GM23338 (cell line): ENCODE results near the gene LSM2. TPM values are rescaled to one million over a fixed set of nuclear protein-coding genes. Genes with fewer than 3 reads are reported as not detected.

ENCODE experiments used
- ATAC-seq: fragments of 200-7000 bp; cut with Tn5 transposase; 3 replicates; pipeline ENCODE4 v1.9.1; 2020
- DNase-seq: peaks from one replicate; pipeline ENCODE4 v3.0.0-alpha.2; 2015; ENCODE audit warnings: low spot score
- H2AFZ ChIP-seq: fragments of 200-600 bp; sonication (generic); 2 replicates; pipeline ENCODE4 v1.8.0; 2016; ENCODE audit warnings: antibody characterized with exemption, mild to moderate bottlenecking, moderate library complexity
- H3F3A ChIP-seq: fragments of 200-600 bp; sonication (generic); replicated peaks from 2 replicates; pipeline ENCODE4 v1.8.0; 2017; ENCODE audit warnings: antibody characterized with exemption, mixed run types, low read depth
- H3K27ac ChIP-seq: fragments of 200-600 bp; sonication (generic); 2 replicates; pipeline ENCODE4 v1.6.1; 2016; ENCODE audit warnings: low read depth
- H3K27me3 ChIP-seq: fragments of 200-600 bp; sonication (generic); 2 replicates; pipeline ENCODE4 v1.8.0; 2016; ENCODE audit warnings: mild to moderate bottlenecking, mixed run types, moderate library complexity; ENCODE audit not compliant: insufficient read depth
- H3K36me3 ChIP-seq: fragments of 200-600 bp; sonication (generic); 2 replicates; pipeline ENCODE4 v1.8.0; 2016; ENCODE audit warnings: mild to moderate bottlenecking; ENCODE audit not compliant: insufficient read depth
- H3K4me1 ChIP-seq: fragments of 200-600 bp; sonication (generic); 2 replicates; pipeline ENCODE4 v1.8.0; 2016; ENCODE audit warnings: mild to moderate bottlenecking, moderate library complexity; ENCODE audit not compliant: insufficient read depth
- H3K4me2 ChIP-seq: fragments of 200-600 bp; sonication (generic); 2 replicates; pipeline ENCODE4 v1.7.1; 2017; ENCODE audit warnings: mixed run types
- H3K4me3 ChIP-seq: fragments of 200-600 bp; sonication (generic); 2 replicates; pipeline ENCODE4 v1.6.1; 2016; ENCODE audit warnings: mixed run types
- H3K79me2 ChIP-seq: fragments of 200-600 bp; sonication (generic); replicated peaks from 2 replicates; pipeline ENCODE4 v1.8.0; 2017; ENCODE audit warnings: mild to moderate bottlenecking; ENCODE audit not compliant: insufficient read depth
- H3K9me2 ChIP-seq: fragments of 200-600 bp; sonication (generic); 2 replicates; pipeline ENCODE4 v1.8.0; 2017; ENCODE audit not compliant: insufficient read depth
- H4K20me1 ChIP-seq: fragments of 200-600 bp; sonication (generic); replicated peaks from 2 replicates; pipeline ENCODE4 v1.8.0; 2017; ENCODE audit warnings: mild to moderate bottlenecking; ENCODE audit not compliant: insufficient read depth
- H3K27ac Mint-ChIP-seq: 2 replicates; pipeline ENCODE4 v1.8.0; 2020; ENCODE audit warnings: inconsistent platforms, mild to moderate bottlenecking, moderate library complexity, mixed read lengths
- H3K27me3 Mint-ChIP-seq: 3 replicates; pipeline ENCODE4 v1.8.0; 2022; ENCODE audit warnings: low read depth, mild to moderate bottlenecking, moderate library complexity, mixed read lengths, inconsistent platforms; ENCODE audit not compliant: insufficient read depth, poor library complexity
- H3K36me3 Mint-ChIP-seq: 3 replicates; pipeline ENCODE4 v1.8.0; 2021; ENCODE audit warnings: low read depth, mild to moderate bottlenecking, inconsistent platforms, moderate library complexity, mixed read lengths
- H3K4me1 Mint-ChIP-seq: 3 replicates; pipeline ENCODE4 v1.8.0; 2020; ENCODE audit warnings: mild to moderate bottlenecking, inconsistent platforms, mixed read lengths
- H3K4me3 Mint-ChIP-seq: 3 replicates; pipeline ENCODE4 v1.8.0; 2021; ENCODE audit warnings: moderate library complexity, mild to moderate bottlenecking, inconsistent platforms, mixed read lengths
- H3K9me3 Mint-ChIP-seq: 3 replicates; pipeline ENCODE4 v1.8.0; 2020; ENCODE audit warnings: moderate library complexity, mild to moderate bottlenecking, inconsistent platforms, mixed read lengths
- CREB1 ChIP-seq: fragments of 250-450 bp; sonication (Bioruptor Pico); IDR thresholded peaks from 2 replicates; pipeline ENCODE4 v1.5.0; 2020; ENCODE audit warnings: low read depth, mild to moderate bottlenecking, moderate library complexity
- EZH2 ChIP-seq: fragments of 200-600 bp; sonication (generic); IDR thresholded peaks from one replicate; pipeline ENCODE4 v1.8.0; 2017; ENCODE audit warnings: antibody characterized with exemption, mild to moderate bottlenecking, low read depth; ENCODE audit not compliant: unreplicated experiment
- EZH2phosphoT487 ChIP-seq: fragments of 200-600 bp; sonication (generic); IDR thresholded peaks from one replicate; pipeline ENCODE4 v1.8.1; 2018; ENCODE audit warnings: antibody characterized with exemption; ENCODE audit not compliant: unreplicated experiment
- JUNB ChIP-seq: IDR thresholded peaks from one replicate; pipeline ENCODE4 v1.6.1; 2016; ENCODE audit warnings: antibody characterized with exemption; ENCODE audit not compliant: unreplicated experiment
- NANOG ChIP-seq: IDR thresholded peaks from 2 replicates; pipeline ENCODE4 v1.6.1; 2016; ENCODE audit warnings: antibody characterized with exemption, borderline replicate concordance
- POLR2AphosphoS5 ChIP-seq: IDR thresholded peaks from 2 replicates; pipeline ENCODE4 v1.6.1; 2016; ENCODE audit warnings: antibody characterized with exemption, low read depth
- STAT1 ChIP-seq: IDR thresholded peaks from one replicate; pipeline ENCODE4 v1.6.1; 2016; ENCODE audit warnings: antibody characterized with exemption; ENCODE audit not compliant: unreplicated experiment
- ZNF114 ChIP-seq: fragments of 250-450 bp; sonication (Bioruptor Pico); IDR thresholded peaks from 2 replicates; pipeline ENCODE4 v1.5.0; 2020; ENCODE audit warnings: mild to moderate bottlenecking, moderate library complexity
- ZNF331 ChIP-seq: fragments of 250-450 bp; sonication (Bioruptor Pico); IDR thresholded peaks from 2 replicates; pipeline ENCODE4 v1.5.0; 2020; ENCODE audit warnings: low read depth, mild to moderate bottlenecking, moderate library complexity
- polyA plus RNA-seq: library from polyadenylated mRNA; unstranded; fragments of >200 nt; fragmentation: Nextera tagmentation; extraction: Ambion mirVana; gene quantifications from 2 replicates; pipeline ENCODE4 v1.2.1, GENCODE V29; 2016
- total RNA-seq: library from RNA; depleted of rRNA; stranded (reverse); fragments of >200 nt; shearing (Covaris generic); gene quantifications from 2 replicates; pipeline ENCODE4 v1.2.3, GENCODE V29; 2014
- TF ChIP-seq, protein P1 (sequence below): fragments of 250-450 bp; sonication (Bioruptor Pico); IDR thresholded peaks from 2 replicates; pipeline ENCODE4 v1.5.0; 2020; ENCODE audit warnings: mild to moderate bottlenecking, moderate library complexity
- TF ChIP-seq, protein P2 (sequence below), 2 experiments: fragments of 200-600 bp in 1 of 2; sonication (generic) in 1 of 2; conservative IDR thresholded peaks; 2 replicates each; pipeline versions ENCODE4 v1.5.1 to v1.6.1; 2016 to 2017; ENCODE audit warnings: antibody characterized with exemption in 2 of 2, low read depth in 2 of 2, mild to moderate bottlenecking in 2 of 2, moderate library complexity in 1 of 2
- TF ChIP-seq, protein P3 (sequence below): IDR thresholded peaks from one replicate; pipeline ENCODE4 v1.6.1; 2018; ENCODE audit warnings: antibody characterized with exemption; ENCODE audit not compliant: unreplicated experiment
- TF ChIP-seq, protein P4 (sequence below): IDR thresholded peaks from 2 replicates; pipeline ENCODE4 v1.6.1; 2016; ENCODE audit warnings: antibody characterized with exemption

Gene LSM2
- total and polyA plus RNA-seq, 2 experiments from 2014 or later: 106 to 140 TPM

DNA sequence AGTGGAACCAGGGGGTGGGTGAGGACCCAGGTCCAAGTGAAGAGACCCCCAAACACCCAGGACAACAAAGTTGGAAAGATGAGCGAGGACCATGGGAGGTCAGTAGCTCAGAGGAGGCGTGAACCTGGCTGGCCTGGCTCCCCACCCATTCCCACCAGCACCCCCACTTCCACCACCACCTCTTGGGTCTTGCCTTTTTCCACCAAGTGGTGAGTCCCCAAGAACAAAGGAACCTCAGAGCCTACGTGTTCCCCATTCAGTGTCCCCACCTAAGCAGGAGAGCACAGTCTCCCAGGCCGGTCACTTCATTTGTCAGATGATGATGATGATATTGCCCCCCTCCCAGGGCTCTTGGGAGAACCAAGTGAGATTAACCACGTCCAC lies 29.1 kb downstream of the LSM2 start:
- H3K36me3 ChIP-seq: no peaks in the 10 kb centered on the region
- no peak overlapping the region for H2AFZ ChIP-seq
- Mint-ChIP-seq H3K4me1 (no peaks in the 10 kb centered on the region), H3K36me3 (peaks cover 27% of the 10 kb centered on the region), H3K27me3 (peaks cover 23% of the 10 kb centered on the region), H3K4me3 (no peak overlapping the region), H3K9me3 (no peaks in the 10 kb centered on the region), H3K27ac (no peak overlapping the region; the same call in 1 of the 2 replicates)
- no peaks in the 10 kb centered on the region for H3K79me2 ChIP-seq
- H4K20me1 ChIP-seq: no peaks in the 10 kb centered on the region; the same call in 1 of the 2 replicates
- DNase-seq (no peak), ATAC-seq (no peak)
- H3K27ac ChIP-seq: no peak overlapping the region; the same call in 1 of the 2 replicates
- no peaks in the 10 kb centered on the region for H3K27me3 ChIP-seq
- peaks cover 4% of the 10 kb centered on the region; the same call in 1 of the 2 replicates for H3F3A ChIP-seq
- no peaks in the 10 kb centered on the region for H3K4me1 ChIP-seq
- TF ChIP-seq, protein P1, sequence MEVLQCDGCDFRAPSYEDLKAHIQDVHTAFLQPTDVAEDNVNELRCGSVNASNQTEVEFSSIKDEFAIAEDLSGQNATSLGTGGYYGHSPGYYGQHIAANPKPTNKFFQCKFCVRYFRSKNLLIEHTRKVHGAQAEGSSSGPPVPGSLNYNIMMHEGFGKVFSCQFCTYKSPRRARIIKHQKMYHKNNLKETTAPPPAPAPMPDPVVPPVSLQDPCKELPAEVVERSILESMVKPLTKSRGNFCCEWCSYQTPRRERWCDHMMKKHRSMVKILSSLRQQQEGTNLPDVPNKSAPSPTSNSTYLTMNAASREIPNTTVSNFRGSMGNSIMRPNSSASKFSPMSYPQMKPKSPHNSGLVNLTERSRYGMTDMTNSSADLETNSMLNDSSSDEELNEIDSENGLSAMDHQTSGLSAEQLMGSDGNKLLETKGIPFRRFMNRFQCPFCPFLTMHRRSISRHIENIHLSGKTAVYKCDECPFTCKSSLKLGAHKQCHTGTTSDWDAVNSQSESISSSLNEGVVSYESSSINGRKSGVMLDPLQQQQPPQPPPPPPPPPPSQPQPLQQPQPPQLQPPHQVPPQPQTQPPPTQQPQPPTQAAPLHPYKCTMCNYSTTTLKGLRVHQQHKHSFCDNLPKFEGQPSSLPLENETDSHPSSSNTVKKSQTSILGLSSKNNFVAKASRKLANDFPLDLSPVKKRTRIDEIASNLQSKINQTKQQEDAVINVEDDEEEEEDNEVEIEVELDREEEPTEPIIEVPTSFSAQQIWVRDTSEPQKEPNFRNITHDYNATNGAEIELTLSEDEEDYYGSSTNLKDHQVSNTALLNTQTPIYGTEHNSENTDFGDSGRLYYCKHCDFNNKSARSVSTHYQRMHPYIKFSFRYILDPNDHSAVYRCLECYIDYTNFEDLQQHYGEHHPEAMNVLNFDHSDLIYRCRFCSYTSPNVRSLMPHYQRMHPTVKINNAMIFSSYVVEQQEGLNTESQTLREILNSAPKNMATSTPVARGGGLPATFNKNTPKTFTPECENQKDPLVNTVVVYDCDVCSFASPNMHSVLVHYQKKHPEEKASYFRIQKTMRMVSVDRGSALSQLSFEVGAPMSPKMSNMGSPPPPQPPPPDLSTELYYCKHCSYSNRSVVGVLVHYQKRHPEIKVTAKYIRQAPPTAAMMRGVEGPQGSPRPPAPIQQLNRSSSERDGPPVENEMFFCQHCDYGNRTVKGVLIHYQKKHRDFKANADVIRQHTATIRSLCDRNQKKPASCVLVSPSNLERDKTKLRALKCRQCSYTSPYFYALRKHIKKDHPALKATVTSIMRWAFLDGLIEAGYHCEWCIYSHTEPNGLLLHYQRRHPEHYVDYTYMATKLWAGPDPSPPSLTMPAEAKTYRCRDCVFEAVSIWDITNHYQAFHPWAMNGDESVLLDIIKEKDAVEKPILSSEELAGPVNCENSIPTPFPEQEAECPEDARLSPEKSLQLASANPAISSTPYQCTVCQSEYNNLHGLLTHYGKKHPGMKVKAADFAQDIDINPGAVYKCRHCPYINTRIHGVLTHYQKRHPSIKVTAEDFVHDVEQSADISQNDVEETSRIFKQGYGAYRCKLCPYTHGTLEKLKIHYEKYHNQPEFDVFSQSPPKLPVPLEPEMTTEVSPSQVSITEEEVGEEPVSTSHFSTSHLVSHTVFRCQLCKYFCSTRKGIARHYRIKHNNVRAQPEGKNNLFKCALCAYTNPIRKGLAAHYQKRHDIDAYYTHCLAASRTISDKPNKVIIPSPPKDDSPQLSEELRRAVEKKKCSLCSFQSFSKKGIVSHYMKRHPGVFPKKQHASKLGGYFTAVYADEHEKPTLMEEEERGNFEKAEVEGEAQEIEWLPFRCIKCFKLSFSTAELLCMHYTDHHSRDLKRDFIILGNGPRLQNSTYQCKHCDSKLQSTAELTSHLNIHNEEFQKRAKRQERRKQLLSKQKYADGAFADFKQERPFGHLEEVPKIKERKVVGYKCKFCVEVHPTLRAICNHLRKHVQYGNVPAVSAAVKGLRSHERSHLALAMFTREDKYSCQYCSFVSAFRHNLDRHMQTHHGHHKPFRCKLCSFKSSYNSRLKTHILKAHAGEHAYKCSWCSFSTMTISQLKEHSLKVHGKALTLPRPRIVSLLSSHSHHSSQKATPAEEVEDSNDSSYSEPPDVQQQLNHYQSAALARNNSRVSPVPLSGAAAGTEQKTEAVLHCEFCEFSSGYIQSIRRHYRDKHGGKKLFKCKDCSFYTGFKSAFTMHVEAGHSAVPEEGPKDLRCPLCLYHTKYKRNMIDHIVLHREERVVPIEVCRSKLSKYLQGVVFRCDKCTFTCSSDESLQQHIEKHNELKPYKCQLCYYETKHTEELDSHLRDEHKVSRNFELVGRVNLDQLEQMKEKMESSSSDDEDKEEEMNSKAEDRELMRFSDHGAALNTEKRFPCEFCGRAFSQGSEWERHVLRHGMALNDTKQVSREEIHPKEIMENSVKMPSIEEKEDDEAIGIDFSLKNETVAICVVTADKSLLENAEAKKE: no peak
- TF ChIP-seq EZH2 (no peak), CREB1 (CRISPR knock-in tag) (no peak), POLR2AphosphoS5 (no peak), STAT1 (no peak), ZNF114 (no peak), JUNB (no peak), EZH2phosphoT487 (no peak), ZNF331 (CRISPR knock-in tag) (no peak), NANOG (no peak)
- TF ChIP-seq, protein P2, sequence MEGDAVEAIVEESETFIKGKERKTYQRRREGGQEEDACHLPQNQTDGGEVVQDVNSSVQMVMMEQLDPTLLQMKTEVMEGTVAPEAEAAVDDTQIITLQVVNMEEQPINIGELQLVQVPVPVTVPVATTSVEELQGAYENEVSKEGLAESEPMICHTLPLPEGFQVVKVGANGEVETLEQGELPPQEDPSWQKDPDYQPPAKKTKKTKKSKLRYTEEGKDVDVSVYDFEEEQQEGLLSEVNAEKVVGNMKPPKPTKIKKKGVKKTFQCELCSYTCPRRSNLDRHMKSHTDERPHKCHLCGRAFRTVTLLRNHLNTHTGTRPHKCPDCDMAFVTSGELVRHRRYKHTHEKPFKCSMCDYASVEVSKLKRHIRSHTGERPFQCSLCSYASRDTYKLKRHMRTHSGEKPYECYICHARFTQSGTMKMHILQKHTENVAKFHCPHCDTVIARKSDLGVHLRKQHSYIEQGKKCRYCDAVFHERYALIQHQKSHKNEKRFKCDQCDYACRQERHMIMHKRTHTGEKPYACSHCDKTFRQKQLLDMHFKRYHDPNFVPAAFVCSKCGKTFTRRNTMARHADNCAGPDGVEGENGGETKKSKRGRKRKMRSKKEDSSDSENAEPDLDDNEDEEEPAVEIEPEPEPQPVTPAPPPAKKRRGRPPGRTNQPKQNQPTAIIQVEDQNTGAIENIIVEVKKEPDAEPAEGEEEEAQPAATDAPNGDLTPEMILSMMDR (conservative IDR thresholded peaks at IDR 0.05; ENCODE audit: low read depth in 2 of 2): no peak
- TF ChIP-seq, protein P3, sequence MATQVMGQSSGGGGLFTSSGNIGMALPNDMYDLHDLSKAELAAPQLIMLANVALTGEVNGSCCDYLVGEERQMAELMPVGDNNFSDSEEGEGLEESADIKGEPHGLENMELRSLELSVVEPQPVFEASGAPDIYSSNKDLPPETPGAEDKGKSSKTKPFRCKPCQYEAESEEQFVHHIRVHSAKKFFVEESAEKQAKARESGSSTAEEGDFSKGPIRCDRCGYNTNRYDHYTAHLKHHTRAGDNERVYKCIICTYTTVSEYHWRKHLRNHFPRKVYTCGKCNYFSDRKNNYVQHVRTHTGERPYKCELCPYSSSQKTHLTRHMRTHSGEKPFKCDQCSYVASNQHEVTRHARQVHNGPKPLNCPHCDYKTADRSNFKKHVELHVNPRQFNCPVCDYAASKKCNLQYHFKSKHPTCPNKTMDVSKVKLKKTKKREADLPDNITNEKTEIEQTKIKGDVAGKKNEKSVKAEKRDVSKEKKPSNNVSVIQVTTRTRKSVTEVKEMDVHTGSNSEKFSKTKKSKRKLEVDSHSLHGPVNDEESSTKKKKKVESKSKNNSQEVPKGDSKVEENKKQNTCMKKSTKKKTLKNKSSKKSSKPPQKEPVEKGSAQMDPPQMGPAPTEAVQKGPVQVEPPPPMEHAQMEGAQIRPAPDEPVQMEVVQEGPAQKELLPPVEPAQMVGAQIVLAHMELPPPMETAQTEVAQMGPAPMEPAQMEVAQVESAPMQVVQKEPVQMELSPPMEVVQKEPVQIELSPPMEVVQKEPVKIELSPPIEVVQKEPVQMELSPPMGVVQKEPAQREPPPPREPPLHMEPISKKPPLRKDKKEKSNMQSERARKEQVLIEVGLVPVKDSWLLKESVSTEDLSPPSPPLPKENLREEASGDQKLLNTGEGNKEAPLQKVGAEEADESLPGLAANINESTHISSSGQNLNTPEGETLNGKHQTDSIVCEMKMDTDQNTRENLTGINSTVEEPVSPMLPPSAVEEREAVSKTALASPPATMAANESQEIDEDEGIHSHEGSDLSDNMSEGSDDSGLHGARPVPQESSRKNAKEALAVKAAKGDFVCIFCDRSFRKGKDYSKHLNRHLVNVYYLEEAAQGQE: no peak
- TF ChIP-seq, protein P4, sequence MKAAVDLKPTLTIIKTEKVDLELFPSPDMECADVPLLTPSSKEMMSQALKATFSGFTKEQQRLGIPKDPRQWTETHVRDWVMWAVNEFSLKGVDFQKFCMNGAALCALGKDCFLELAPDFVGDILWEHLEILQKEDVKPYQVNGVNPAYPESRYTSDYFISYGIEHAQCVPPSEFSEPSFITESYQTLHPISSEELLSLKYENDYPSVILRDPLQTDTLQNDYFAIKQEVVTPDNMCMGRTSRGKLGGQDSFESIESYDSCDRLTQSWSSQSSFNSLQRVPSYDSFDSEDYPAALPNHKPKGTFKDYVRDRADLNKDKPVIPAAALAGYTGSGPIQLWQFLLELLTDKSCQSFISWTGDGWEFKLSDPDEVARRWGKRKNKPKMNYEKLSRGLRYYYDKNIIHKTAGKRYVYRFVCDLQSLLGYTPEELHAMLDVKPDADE: no peak
- H3K4me2 ChIP-seq: no peak overlapping the region
- H3K9me2 ChIP-seq: no peaks in the 10 kb centered on the region
- H3K4me3 ChIP-seq: no peak overlapping the region
